DMS79 (cell line): ENCODE measurements around the gene OR3A3.

Source experiments
- DNase-seq: peaks from one replicate; lab custom pipeline; 2025; lab: John Stamatoyannopoulos, UW

The OR3A3 gene

DNA sequence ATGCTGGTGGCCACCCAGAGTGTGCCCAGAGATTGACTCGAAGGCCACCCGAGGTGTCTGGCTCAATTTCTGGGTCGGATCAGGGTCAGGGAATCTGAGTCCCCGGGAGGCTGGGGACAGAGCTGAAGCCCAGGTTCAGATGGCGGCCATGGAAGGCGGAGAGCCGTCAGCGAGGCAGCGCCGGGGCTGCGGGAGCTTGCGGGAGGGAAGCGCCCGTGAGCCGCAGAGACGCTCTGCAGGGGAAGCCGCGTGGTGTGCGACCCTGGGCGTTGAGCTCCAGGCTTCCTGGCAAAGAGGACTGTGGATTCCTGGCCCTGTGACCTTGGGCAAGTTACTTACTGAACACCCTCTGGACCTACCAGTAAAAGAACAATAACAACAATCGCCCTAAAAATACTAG is 61.0 kb downstream of the OR3A3 start:
- DNase-seq, result no peak
